ENCODE data around the gene PRR23A. TPM values are rescaled to one million over a fixed set of nuclear protein-coding genes. Genes with fewer than 3 reads are reported as not detected.

PRR23A gene
- polyA plus RNA-seq, 1 donor from 2014 or later = not detected

- Histone ChIP-seq H3K9me3 (ENCODE audit: low read length) (no peaks in the 10 kb centered on the region), H3K36me3 (ENCODE audit: insufficient read depth, low read length) (no peaks in the 10 kb centered on the region), H3K79me2 (replicated peaks; ENCODE audit: insufficient read depth, low read length) (no peaks in the 10 kb centered on the region), H3K9ac (ENCODE audit: low read length) (no peak within 1 kb of the TSS), H3K27ac (ENCODE audit: low read length) (no peak within 1 kb of the TSS), H3K4me2 (ENCODE audit: low read length) (no peak within 1 kb of the TSS), H4K20me1 (ENCODE audit: insufficient read depth) (no peaks in the 10 kb centered on the region), H3K4me3 (ENCODE audit: low read length) (no peak within 1 kb of the TSS), H3F3A (ENCODE audit: insufficient read depth, low read length, poor library complexity, severe bottlenecking) (no peaks in the 10 kb centered on the region), H3K27me3 (ENCODE audit: insufficient read depth, low read depth, low read length) (no peaks in the 10 kb centered on the region), H2AFZ (ENCODE audit: low read depth, low read length) (no peak within 1 kb of the TSS), H3K9me2 (ENCODE audit: insufficient read depth, low read length) (no peaks in the 10 kb centered on the region)
- TF ChIP-seq EZH2 (IDR thresholded peaks at IDR 0.05; ENCODE audit: borderline replicate concordance, insufficient read depth, low read length, poor library complexity, severe bottlenecking) = no peak
- TF ChIP-seq REST (IDR thresholded peaks at IDR 0.05; ENCODE audit: borderline replicate concordance) = no peak
- TF ChIP-seq SMC3 (conservative IDR thresholded peaks at IDR 0.05; ENCODE audit: poor library complexity) = no peak
- TF ChIP-seq RAD21 (conservative IDR thresholded peaks at IDR 0.05) = no peak
Measured at GRCh38 chr3:139044366-139045210, 38.5 kb upstream of the PRR23A start, which contains the start of gene PRR23C. TSS of gene PRR23C (minus strand) at chr3:139044892. CDS start at chr3:139044620, 272 bp downstream.

GRCh38 chr3:139043554-139044365 lies 37.7 kb upstream of the PRR23A start:
- H3K4me3 ChIP-seq (ENCODE audit: low read length) = no peak overlapping the region
- no peak overlapping the region for H3K4me2 ChIP-seq (ENCODE audit: low read length)
- no peak overlapping the region for H3K27ac ChIP-seq (ENCODE audit: low read length)
- no peaks in the 10 kb centered on the region for H3K9me2 ChIP-seq (ENCODE audit: insufficient read depth, low read length)
- no peaks in the 10 kb centered on the region for H4K20me1 ChIP-seq (ENCODE audit: insufficient read depth)
- H2AFZ ChIP-seq (ENCODE audit: low read depth, low read length) = no peak overlapping the region
- no peak overlapping the region for H3K9ac ChIP-seq (ENCODE audit: low read length)
- H3K79me2 ChIP-seq (replicated peaks; ENCODE audit: insufficient read depth, low read length) = no peaks in the 10 kb centered on the region
- no peaks in the 10 kb centered on the region for H3K36me3 ChIP-seq (ENCODE audit: insufficient read depth, low read length)
- TF ChIP-seq RAD21 (conservative IDR thresholded peaks at IDR 0.05) = no peak
- TF ChIP-seq SMC3 (conservative IDR thresholded peaks at IDR 0.05; ENCODE audit: poor library complexity) = no peak
- no peak for TF ChIP-seq EZH2 (IDR thresholded peaks at IDR 0.05; ENCODE audit: borderline replicate concordance, insufficient read depth, low read length, poor library complexity, severe bottlenecking)
- no peak for TF ChIP-seq MXI1 (conservative IDR thresholded peaks at IDR 0.05; ENCODE audit: poor library complexity, severe bottlenecking)
- no peak for TF ChIP-seq TAF1 (IDR thresholded peaks at IDR 0.05; ENCODE audit: low read depth)
- TF ChIP-seq CTCF (IDR thresholded peaks at IDR 0.05; ENCODE audit: poor library complexity, severe bottlenecking) = no peak
- TF ChIP-seq REST (IDR thresholded peaks at IDR 0.05; ENCODE audit: borderline replicate concordance) = no peak
- TF ChIP-seq EP300 (conservative IDR thresholded peaks at IDR 0.05; ENCODE audit: poor library complexity, severe bottlenecking) = no peak
- no peak for TF ChIP-seq POLR2AphosphoS5 (IDR thresholded peaks at IDR 0.05)
- H3F3A ChIP-seq (ENCODE audit: insufficient read depth, low read length, poor library complexity, severe bottlenecking) = no peaks in the 10 kb centered on the region
- no peaks in the 10 kb centered on the region for H3K9me3 ChIP-seq (ENCODE audit: low read length)
- no peaks in the 10 kb centered on the region for H3K27me3 ChIP-seq (ENCODE audit: insufficient read depth, low read depth, low read length)
